Body of pancreas (tissue), 4 donors: ENCODE data around the gene UBXN7. TPM values are rescaled to one million over a fixed set of nuclear protein-coding genes. Genes with fewer than 3 reads are reported as not detected.
"Not testable (repeated sequence)": the region's sequence is repeated elsewhere in the genome, so short reads cannot be mapped to it uniquely, and the experiment has no call there.

Experiments
- ATAC-seq: fragments of 150-250 bp; one replicate; pipeline ENCODE4 v1.9.1; 2016
- DNase-seq, 4 donors: peaks; one replicate each; pipeline ENCODE4 v3.0.0-alpha.2; 2019
- H3K27ac ChIP-seq, 4 donors: fragments of 200-600 bp; sonication (generic); 1 replicate in 3 of 4; 2 replicates in 1 of 4; pipeline versions ENCODE4 v1.5.1 to v1.6.1; 2016 to 2019; ENCODE audit warnings: mild to moderate bottlenecking in 1 of 4, mixed read lengths in 1 of 4, moderate library complexity in 1 of 4
- H3K27me3 ChIP-seq, 2 donors: fragments of 200-600 bp; sonication (generic); one replicate each; pipeline ENCODE4 v1.6.0; 2016; ENCODE audit warnings: mild to moderate bottlenecking in 1 of 2
- H3K36me3 ChIP-seq, 2 donors: fragments of 200-600 bp; sonication (generic); replicated peaks in 1 of 2; 2 replicates each; pipeline ENCODE4 v1.5.1; 2016; ENCODE audit warnings: low read depth in 2 of 2; ENCODE audit not compliant: insufficient read depth in 1 of 2
- H3K4me1 ChIP-seq: fragments of 200-600 bp; sonication (generic); one replicate; pipeline ENCODE4 v1.6.0; 2016
- H3K4me3 ChIP-seq, 2 donors: fragments of 200-600 bp; sonication (generic); 1 replicate in 1 of 2; 2 replicates in 1 of 2; pipeline ENCODE4 v1.5.1; 2016 to 2019
- H3K9me3 ChIP-seq, 3 donors: fragments of 200-600 bp; sonication (generic); 1 replicate in 2 of 3; 2 replicates in 1 of 3; pipeline ENCODE4 v1.5.1; 2016
- POLR2A ChIP-seq, 3 donors: fragments of 450-650 bp; IDR thresholded peaks; one replicate each; pipeline ENCODE4 v1.6.1; 2016; ENCODE audit warnings: antibody characterized with exemption in 3 of 3, mild to moderate bottlenecking in 2 of 3
- WGBS, 2 donors: methylation state at CpG; one replicate each; pipeline ENCODE4 v1.1.5; 2017; 5-methylcytosine and 5-hydroxymethylcytosine counted together
- intact Hi-C: fragments of 100-400 bp; cut with DNase I; formaldehyde crosslinking; loops from one replicate; pipeline ENCODE4 v1.15.1; 2023
- total RNA-seq, 2 donors: library from RNA; depleted of rRNA; stranded (reverse); fragments of >200 nt; gene quantifications; one replicate each; pipeline ENCODE4 v1.1.0, GENCODE V29; 2016
- TF ChIP-seq, protein P1 (sequence below), 7 experiments: fragments of 450-650 bp in 4 of 7; fragments of 200-600 bp in 3 of 7; sonication (generic) in 3 of 7; IDR thresholded peaks; one replicate each; pipeline ENCODE4 v1.5.1; 2016 to 2019; ENCODE audit warnings: antibody characterized with exemption in 7 of 7

The UBXN7 gene
- total RNA-seq, 2 donors from 2014 or later: 8.6 to 11.2 TPM

DNA sequence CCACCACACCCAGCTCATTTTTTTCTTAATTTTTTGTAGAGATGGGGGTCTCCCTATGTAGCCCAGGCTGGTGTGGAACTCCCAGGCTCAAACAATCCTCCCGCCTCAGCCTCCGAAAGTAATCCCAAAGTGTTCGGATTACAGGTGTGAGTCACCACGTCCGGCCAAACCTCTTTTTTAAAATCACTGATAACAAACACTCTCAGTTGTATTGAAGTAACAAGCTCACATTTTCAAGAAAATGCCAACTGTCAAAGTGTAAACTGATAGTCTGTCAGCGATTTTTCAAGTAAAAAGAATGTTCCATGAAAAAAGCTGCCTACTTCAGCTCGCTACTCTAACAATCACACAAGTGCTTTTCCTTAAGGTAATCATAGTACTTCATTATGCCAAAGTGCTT, 33.4 kb downstream of the UBXN7 start:
- TF ChIP-seq POLR2A (IDR thresholded peaks at IDR 0.05): no peak
- TF ChIP-seq, protein P1, sequence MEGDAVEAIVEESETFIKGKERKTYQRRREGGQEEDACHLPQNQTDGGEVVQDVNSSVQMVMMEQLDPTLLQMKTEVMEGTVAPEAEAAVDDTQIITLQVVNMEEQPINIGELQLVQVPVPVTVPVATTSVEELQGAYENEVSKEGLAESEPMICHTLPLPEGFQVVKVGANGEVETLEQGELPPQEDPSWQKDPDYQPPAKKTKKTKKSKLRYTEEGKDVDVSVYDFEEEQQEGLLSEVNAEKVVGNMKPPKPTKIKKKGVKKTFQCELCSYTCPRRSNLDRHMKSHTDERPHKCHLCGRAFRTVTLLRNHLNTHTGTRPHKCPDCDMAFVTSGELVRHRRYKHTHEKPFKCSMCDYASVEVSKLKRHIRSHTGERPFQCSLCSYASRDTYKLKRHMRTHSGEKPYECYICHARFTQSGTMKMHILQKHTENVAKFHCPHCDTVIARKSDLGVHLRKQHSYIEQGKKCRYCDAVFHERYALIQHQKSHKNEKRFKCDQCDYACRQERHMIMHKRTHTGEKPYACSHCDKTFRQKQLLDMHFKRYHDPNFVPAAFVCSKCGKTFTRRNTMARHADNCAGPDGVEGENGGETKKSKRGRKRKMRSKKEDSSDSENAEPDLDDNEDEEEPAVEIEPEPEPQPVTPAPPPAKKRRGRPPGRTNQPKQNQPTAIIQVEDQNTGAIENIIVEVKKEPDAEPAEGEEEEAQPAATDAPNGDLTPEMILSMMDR (IDR thresholded peaks at IDR 0.05): no peak
- Histone ChIP-seq H3K27me3 (no peaks in the 10 kb centered on the region), H3K4me3 (no peak overlapping the region), H3K4me1 (peaks cover 10% of the 10 kb centered on the region), H3K36me3 (peaks cover 0 to 6% of the 10 kb centered on the region in 2 donors), H3K27ac (no peak overlapping the region), H3K9me3 (no peaks in the 10 kb centered on the region)
- WGBS, 2 donors: 80 to 81% methylated on average over 7 of the region's 7 CpGs
- intact Hi-C loops: no loop called here
- DNase-seq (no peak), ATAC-seq (no peak)

DNA sequence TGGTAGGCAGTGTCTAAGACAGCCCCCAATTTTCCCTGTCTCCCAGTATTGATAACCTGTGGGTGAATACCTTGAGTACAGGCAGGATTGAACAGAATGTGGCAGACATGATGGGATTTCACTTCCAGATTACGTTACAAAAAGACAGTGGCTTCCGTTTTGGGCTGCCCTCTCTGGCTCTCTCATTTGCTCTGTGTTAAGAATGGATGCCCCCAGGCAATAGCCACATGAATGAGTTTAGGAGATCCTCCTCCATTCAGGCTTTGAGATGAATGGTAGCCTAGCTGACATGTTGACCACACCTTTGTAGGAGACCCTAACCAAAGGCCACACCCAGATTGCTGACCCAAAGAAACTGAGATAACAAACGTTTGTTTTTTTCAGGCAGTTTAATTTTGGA, 34.3 kb downstream of the UBXN7 start:
- 67 to 75% methylated on average over 3 of the region's 3 CpGs for WGBS, 2 donors
- Histone ChIP-seq H3K4me3 (no peak overlapping the region), H3K27me3 (no peaks in the 10 kb centered on the region), H3K9me3 (no peaks in the 10 kb centered on the region), H3K4me1 (peaks cover 10% of the 10 kb centered on the region), H3K27ac (no peak overlapping the region), H3K36me3 (peaks cover 0 to 6% of the 10 kb centered on the region in 2 donors)
- TF ChIP-seq, protein P1 (IDR thresholded peaks at IDR 0.05): no peak
- no peak for TF ChIP-seq POLR2A (IDR thresholded peaks at IDR 0.05)
- ATAC-seq (no peak), DNase-seq (no peak)
- intact Hi-C loops: no loop called here

DNA sequence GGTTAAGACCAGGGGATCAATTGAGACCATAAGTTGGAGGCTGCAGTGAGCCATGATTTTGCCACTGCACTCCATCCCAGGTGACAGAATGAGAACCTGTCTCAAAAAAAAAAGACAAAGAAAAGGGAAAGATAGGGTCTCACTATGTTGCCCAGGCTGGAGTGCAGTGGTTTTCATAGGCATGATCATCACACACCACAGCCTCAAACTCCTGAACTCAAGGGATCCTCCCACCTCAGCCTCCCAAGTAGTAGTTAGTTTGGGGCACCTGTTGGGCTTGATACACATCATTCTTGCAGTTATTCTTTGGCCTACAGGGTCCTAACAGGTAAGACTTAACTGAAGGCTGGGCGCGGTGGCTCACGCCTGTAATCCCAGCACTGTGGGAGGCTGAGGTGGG, 42.1 kb downstream of the UBXN7 start:
- ATAC-seq (no peak), DNase-seq (no peak)
- no peaks in the 10 kb centered on the region for H3K4me1 ChIP-seq
- H3K27ac ChIP-seq: no peak overlapping the region
- H3K4me3 ChIP-seq: no peak overlapping the region
- intact Hi-C loops: no loop called here
- H3K27me3 ChIP-seq: no peaks in the 10 kb centered on the region
- H3K9me3 ChIP-seq: no peaks in the 10 kb centered on the region
- peaks cover 0 to 12% of the 10 kb centered on the region in 2 donors for H3K36me3 ChIP-seq
- 97 to 100% methylated on average over 3 of the region's 3 CpGs for WGBS, 2 donors
- TF ChIP-seq, protein P1 (IDR thresholded peaks at IDR 0.05): no peak
- no peak for TF ChIP-seq POLR2A (IDR thresholded peaks at IDR 0.05)

DNA sequence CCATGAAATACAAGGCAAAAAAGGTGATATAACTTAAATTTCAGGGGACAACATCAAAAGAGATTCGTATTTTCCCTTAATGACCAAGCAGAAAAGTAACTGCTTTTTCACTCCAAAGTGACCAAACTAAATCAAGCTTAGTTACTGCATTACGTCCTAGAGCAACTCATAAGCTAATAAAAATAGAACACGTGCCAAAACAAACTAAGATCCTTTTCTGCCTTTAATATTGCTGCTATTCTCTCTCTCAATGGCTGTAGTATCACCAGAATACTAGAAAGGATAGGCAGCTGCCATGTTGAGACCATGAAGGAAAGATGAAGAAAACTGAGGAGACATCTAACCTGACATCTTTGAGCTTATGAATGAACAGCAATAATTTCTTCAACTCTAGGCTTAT, 43.3 kb downstream of the UBXN7 start:
- WGBS, 2 donors: 49 to 50% methylated on average over 3 of the region's 3 CpGs
- peaks cover 0 to 12% of the 10 kb centered on the region in 2 donors for H3K36me3 ChIP-seq
- intact Hi-C loops: loop anchor here (10.0 kb wide), 1 partner anchor 746 kb away; no protein-coding TSS in a partner anchor
- no peaks in the 10 kb centered on the region for H3K27me3 ChIP-seq
- H3K9me3 ChIP-seq: no peaks in the 10 kb centered on the region
- no peak overlapping the region for H3K4me3 ChIP-seq
- TF ChIP-seq, protein P1 (IDR thresholded peaks at IDR 0.05): no peak
- no peak for TF ChIP-seq POLR2A (IDR thresholded peaks at IDR 0.05)
- H3K4me1 ChIP-seq: no peaks in the 10 kb centered on the region
- DNase-seq (no peak), ATAC-seq (no peak)
- no peak overlapping the region for H3K27ac ChIP-seq

DNA sequence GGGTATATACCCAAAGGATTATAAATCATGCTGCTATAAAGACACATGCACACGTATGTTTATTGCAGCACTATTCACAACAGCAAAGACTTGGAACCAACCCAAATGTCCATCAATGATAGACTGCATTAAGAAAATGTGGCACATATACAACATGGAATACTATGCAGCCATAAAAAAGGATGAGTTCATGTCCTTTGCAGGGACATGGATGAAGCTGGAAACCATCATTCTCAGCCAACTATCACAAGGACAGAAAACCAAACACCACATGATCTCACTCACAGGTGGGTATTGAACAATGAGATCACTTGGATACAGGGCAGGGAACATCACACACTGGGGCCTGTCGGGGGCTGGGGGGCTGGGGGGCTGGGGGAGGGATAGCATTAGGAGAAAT, 44.3 kb downstream of the UBXN7 start:
- H3K4me1 ChIP-seq, DNase-seq, ATAC-seq, H3K27me3 ChIP-seq, H3K9me3 ChIP-seq, H3K4me3 ChIP-seq, H3K27ac ChIP-seq: not testable (repeated sequence)
- H3K36me3 ChIP-seq: peaks cover 0 to 12% of the 10 kb centered on the region in 2 donors
- intact Hi-C loops: loop anchor here (10.0 kb wide), 1 partner anchor 747 kb away; no protein-coding TSS in a partner anchor
- WGBS, 2 donors: 100% methylated on average over 2 of the region's 2 CpGs

DNA sequence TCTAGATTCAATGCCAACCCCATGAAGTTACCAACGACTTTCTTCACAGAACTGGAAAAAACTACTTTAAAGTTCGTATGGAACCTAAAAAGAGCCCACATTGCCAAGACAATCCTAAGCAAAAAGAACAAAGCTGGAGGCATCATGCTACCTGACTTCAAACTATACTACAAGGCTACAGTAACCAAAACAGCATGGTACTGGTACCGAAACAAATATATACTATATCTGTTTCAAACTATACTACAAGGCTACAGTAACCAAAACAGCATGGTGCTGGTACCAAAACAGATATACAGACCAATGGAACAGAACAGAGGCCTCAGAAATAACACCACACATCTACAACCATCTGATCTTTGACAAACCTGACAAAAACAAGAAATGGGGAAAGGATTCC, 45.4 kb downstream of the UBXN7 start:
- ATAC-seq, H3K27ac ChIP-seq, H3K27me3 ChIP-seq, H3K4me3 ChIP-seq, H3K9me3 ChIP-seq, H3K4me1 ChIP-seq, DNase-seq: not testable (repeated sequence)
- intact Hi-C loops: loop anchor here (10.0 kb wide), 1 partner anchor 748 kb away; no protein-coding TSS in a partner anchor
- 89 to 91% methylated on average over 3 of the region's 3 CpGs for WGBS, 2 donors
- H3K36me3 ChIP-seq: peaks cover 0 to 12% of the 10 kb centered on the region in 2 donors

DNA sequence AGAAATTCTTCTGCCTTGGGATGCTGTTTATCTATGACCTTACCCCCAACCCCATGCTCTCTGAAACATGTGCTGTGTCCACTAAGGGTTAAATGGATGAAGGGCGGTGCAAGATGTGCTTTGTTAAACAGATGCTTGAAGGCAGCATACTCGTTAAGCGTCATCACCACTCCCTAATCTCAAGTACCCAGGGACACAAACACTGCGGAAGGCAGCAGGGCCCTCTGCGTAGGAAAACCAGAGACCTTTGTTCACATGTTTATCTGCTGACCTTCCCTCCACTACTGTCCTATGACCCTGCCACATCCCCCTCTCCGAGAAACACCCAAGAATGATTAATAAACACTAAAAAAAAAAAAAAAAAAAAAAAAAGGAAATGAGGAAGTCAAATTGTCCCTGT, 46.2 kb downstream of the UBXN7 start:
- not testable (repeated sequence) for H3K27me3 ChIP-seq, ATAC-seq, H3K4me3 ChIP-seq, H3K4me1 ChIP-seq, H3K27ac ChIP-seq, H3K36me3 ChIP-seq, DNase-seq, H3K9me3 ChIP-seq
- intact Hi-C loops: loop anchor here (10.0 kb wide), 1 partner anchor 749 kb away; no protein-coding TSS in a partner anchor
- 88 to 96% methylated on average over 6 of the region's 6 CpGs for WGBS, 2 donors

DNA sequence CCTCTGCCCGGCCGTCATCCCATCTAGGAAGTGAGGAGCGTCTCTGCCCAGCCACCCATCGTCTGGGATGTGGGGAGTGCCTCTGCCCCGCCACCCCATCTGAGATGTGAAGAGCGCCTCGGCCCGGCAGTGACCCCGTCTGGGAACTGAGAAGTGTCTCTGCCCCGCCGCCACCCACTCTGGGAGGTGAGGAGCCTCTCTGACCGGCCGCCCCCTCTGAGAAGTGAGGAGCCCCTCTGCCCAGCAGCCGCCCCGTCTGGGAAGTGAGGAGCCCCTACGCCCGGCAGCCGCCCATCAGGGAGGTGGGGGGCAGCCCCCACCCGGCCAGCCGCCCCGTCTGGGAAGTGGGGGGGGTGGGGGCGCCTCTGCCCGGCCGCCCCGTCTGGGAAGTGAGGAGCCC, 46.8 kb downstream of the UBXN7 start:
- 98 to 99% methylated on average over 14 to 16 of the region's 25 CpGs for WGBS, 2 donors
- not testable (repeated sequence) for ATAC-seq, H3K9me3 ChIP-seq, H3K36me3 ChIP-seq, H3K4me1 ChIP-seq, DNase-seq, H3K27ac ChIP-seq, H3K4me3 ChIP-seq, H3K27me3 ChIP-seq
- intact Hi-C loops: loop anchor here (10.0 kb wide), 1 partner anchor 749 kb away; no protein-coding TSS in a partner anchor
